GM12874 (cell line): Measurements from ENCODE around the gene TIPIN.

ENCODE experiments used
- CTCF ChIP-seq: IDR thresholded peaks from 2 replicates; pipeline ENCODE4 v1.5.1; 2011; ENCODE audit warnings: low read depth, mild to moderate bottlenecking, control low read depth, low read length, moderate library complexity; ENCODE audit not compliant: insufficient read depth

Gene TIPIN

DNA sequence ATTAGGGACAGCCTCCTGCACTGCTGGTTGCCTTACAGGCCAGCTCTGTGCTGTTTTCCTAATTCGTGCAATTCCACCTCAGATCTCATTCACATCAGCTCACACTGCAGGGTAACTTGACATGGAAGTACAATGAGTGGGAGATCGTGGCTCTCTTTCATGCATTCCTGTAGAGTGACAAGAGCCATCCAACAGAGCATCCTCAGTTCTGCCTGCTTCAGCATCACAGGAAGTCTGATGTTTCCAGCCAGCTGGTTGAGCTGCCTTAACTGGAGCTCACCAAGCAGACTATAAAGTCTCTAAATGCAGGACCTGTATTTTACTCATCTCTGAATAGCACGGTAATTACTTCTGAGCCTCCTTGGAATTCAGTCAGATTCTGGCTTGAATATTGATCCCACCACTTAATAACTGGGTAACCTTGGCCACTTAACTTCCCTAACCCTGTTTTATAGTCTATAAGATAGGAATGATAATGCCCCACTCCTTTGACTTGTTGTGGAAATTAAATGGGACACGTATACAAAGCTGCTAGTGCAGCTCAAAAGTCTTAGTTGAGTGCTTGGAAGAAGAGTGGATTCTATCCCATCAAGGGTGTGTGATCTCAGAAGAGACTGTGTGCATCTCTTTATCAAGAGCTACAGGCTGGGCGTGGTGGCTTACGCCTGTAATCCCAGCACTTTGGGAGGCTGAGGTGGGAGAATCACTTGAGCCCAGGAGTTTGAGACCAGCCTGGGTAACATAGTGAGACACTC, 64.5 kb downstream of the TIPIN start:
- TF ChIP-seq CTCF: no peak

DNA sequence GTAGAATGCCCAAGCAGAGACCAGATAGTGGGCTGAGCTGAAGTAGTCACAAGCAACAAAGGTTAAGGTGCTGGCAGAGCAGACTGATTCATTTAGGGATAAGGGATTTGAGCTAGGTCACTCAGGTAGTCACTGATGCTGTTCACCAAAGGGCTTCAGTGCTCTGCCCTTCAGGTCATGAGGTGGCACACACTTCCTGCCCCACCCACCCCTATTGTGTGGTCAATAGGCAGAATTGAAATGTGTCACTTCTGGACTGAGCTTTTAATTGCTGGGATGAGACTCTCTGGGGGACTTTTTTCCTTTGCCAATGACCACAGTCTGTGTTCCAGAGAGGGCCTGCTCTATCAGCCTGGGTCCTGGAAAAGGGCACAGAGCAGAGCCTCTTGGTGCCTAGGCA, 66.0 kb downstream of the TIPIN start:
- no peak for TF ChIP-seq CTCF

- TF ChIP-seq CTCF: no peak
Observed at GRCh38 chr15:66290007-66290406, 66.5 kb downstream of the TIPIN start.

DNA sequence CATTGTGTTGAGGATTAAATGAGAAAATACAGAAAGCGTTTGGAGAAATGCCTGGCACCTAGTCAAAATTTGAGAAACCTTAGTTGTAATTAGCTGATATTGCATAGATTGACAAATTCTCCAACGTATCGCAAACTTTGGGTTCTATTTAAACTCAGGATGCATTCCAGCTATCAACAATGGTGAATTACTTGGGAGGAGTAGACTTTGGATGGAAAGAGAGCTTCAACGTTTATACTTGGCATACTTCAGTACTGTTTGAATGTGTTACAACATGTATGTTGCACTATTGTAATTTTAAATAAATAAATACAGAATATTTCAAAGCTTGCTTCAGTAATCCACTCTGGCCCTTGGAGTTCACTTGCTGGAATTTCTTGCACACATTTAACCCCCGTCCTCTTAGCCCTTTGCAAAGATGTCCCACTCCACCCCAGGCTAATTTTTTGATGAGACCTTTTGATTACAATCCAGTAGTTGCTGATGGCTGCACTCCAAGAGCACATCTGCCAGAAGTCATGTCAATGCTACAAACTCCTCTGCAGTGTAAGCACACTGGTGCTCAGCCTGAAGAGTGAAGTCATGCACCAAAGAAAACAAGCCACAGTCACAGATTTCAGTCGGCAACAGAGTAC, 67.8 kb downstream of the TIPIN start:
- no peak for TF ChIP-seq CTCF

- no peak for TF ChIP-seq CTCF
Observed at GRCh38 chr15:66288093-66288492, 68.4 kb downstream of the TIPIN start.

GRCh38 chr15:66287461-66288057, 68.9 kb downstream of the TIPIN start:
- peak; percentile 32; the same call in 1 of the 2 replicates for TF ChIP-seq CTCF
